A673 (cell line): Measurements from ENCODE around the gene SCGB3A1. TPM values are rescaled to one million over a fixed set of nuclear protein-coding genes. Genes with fewer than 3 reads are reported as not detected.

Experiments used
- BruUV-seq: library from RNA; stranded (reverse); fragments of 400-500 nt; replicated peaks from 2 replicates; lab custom pipeline; 2021; lab: Mats Ljungman, UMichigan
- CTCF ChIA-PET: fragments of 300-600 bp; sonication (Branson Sonifier 250); formaldehyde crosslinking; loops from one replicate; lab custom pipeline; 2022; ENCODE audit warnings: antibody characterized with exemption; lab: Charles Lee
- POLR2A ChIA-PET: fragments of 300-600 bp; sonication (Branson Sonifier 250); formaldehyde crosslinking; loops from one replicate; lab custom pipeline; 2022; ENCODE audit warnings: antibody characterized with exemption; ENCODE audit not compliant: low non-redundant PET; lab: Charles Lee
- DNase-seq: peaks from one replicate; pipeline ENCODE4 v3.0.0-alpha.2; 2015; ENCODE audit warnings: low spot score
- H3K27ac ChIP-seq: fragments of 200-600 bp; sonication (generic); 2 replicates; pipeline ENCODE4 v1.5.1; 2016; ENCODE audit warnings: mixed run types, low read depth, mild to moderate bottlenecking, mixed read lengths, antibody characterized with exemption, low read length; ENCODE audit not compliant: poor library complexity, severe bottlenecking
- H3K27me3 ChIP-seq: fragments of 200-600 bp; sonication (generic); replicated peaks from 2 replicates; pipeline ENCODE4 v1.6.1; 2017; ENCODE audit warnings: mixed run types, low read depth, mild to moderate bottlenecking, mixed read lengths, antibody characterized with exemption, low read length; ENCODE audit not compliant: insufficient read depth, poor library complexity
- H3K36me3 ChIP-seq: fragments of 200-600 bp; sonication (generic); 2 replicates; pipeline ENCODE4 v1.6.1; 2016; ENCODE audit warnings: mixed run types, mild to moderate bottlenecking, mixed read lengths, antibody characterized with exemption, low read length; ENCODE audit not compliant: insufficient read depth, poor library complexity, severe bottlenecking
- H3K4me1 ChIP-seq: fragments of 200-600 bp; sonication (generic); 2 replicates; pipeline ENCODE4 v1.6.1; 2017; ENCODE audit warnings: mixed run types, mild to moderate bottlenecking, mixed read lengths, antibody characterized with exemption, low read length; ENCODE audit not compliant: insufficient read depth, poor library complexity, severe bottlenecking
- H3K4me3 ChIP-seq: fragments of 200-600 bp; sonication (generic); 2 replicates; pipeline ENCODE4 v1.5.1; 2016; ENCODE audit warnings: low read depth, mixed run types, mild to moderate bottlenecking, mixed read lengths, low read length; ENCODE audit not compliant: poor library complexity, severe bottlenecking
- H3K9me3 ChIP-seq: fragments of 200-600 bp; sonication (generic); 2 replicates; pipeline ENCODE4 v1.6.1; 2016; ENCODE audit warnings: mixed run types, low read depth, mild to moderate bottlenecking, mixed read lengths, antibody characterized with exemption, low read length; ENCODE audit not compliant: poor library complexity, severe bottlenecking
- EZH2 ChIP-seq: fragments of 200-600 bp; sonication (generic); IDR thresholded peaks from 2 replicates; pipeline ENCODE4 v1.6.1; 2017; ENCODE audit warnings: borderline replicate concordance, low read depth, mild to moderate bottlenecking, mixed read lengths, antibody characterized with exemption, low read length; ENCODE audit not compliant: poor library complexity, severe bottlenecking
- intact Hi-C: fragments of 100-400 bp; cut with micrococcal nuclease; formaldehyde crosslinking; loops from one replicate; pipeline ENCODE4 v1.10.0; 2022; ENCODE audit not compliant: unreplicated experiment
- total RNA-seq: library from RNA; stranded (reverse); gene quantifications from 2 replicates; pipeline ENCODE4 v1.2.3, GENCODE V29; 2021
- TF ChIP-seq, protein P1 (sequence below): fragments of 300-800, 200-600 bp; sonication (generic); conservative IDR thresholded peaks from 2 replicates; pipeline ENCODE4 v1.5.1; 2017; ENCODE audit warnings: low read depth, mild to moderate bottlenecking, antibody characterized with exemption, low read length, moderate library complexity, mixed read lengths

SCGB3A1 gene
- total RNA-seq, 1 experiment from 2014 or later = not detected

- intact Hi-C loops = no loop called here
- H3K4me3 ChIP-seq = no peak overlapping the region
- H3K4me1 ChIP-seq = peaks cover 12% of the 10 kb centered on the region
- no peaks in the 10 kb centered on the region for H3K9me3 ChIP-seq
- CTCF ChIA-PET = no interaction called here
- POLR2A ChIA-PET = no interaction called here
- H3K27me3 ChIP-seq = no peaks in the 10 kb centered on the region
- no peak overlapping the region for H3K27ac ChIP-seq
- no peaks in the 10 kb centered on the region for H3K36me3 ChIP-seq
- DNase-seq = no peak
- TF ChIP-seq, protein P1, sequence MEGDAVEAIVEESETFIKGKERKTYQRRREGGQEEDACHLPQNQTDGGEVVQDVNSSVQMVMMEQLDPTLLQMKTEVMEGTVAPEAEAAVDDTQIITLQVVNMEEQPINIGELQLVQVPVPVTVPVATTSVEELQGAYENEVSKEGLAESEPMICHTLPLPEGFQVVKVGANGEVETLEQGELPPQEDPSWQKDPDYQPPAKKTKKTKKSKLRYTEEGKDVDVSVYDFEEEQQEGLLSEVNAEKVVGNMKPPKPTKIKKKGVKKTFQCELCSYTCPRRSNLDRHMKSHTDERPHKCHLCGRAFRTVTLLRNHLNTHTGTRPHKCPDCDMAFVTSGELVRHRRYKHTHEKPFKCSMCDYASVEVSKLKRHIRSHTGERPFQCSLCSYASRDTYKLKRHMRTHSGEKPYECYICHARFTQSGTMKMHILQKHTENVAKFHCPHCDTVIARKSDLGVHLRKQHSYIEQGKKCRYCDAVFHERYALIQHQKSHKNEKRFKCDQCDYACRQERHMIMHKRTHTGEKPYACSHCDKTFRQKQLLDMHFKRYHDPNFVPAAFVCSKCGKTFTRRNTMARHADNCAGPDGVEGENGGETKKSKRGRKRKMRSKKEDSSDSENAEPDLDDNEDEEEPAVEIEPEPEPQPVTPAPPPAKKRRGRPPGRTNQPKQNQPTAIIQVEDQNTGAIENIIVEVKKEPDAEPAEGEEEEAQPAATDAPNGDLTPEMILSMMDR = no peak
- TF ChIP-seq EZH2 = no peak
- BruUV-seq = no TSS peak
These were observed 35.5 kb upstream of the SCGB3A1 start for GRCh38 chr5:180626661-180627385.

DNA sequence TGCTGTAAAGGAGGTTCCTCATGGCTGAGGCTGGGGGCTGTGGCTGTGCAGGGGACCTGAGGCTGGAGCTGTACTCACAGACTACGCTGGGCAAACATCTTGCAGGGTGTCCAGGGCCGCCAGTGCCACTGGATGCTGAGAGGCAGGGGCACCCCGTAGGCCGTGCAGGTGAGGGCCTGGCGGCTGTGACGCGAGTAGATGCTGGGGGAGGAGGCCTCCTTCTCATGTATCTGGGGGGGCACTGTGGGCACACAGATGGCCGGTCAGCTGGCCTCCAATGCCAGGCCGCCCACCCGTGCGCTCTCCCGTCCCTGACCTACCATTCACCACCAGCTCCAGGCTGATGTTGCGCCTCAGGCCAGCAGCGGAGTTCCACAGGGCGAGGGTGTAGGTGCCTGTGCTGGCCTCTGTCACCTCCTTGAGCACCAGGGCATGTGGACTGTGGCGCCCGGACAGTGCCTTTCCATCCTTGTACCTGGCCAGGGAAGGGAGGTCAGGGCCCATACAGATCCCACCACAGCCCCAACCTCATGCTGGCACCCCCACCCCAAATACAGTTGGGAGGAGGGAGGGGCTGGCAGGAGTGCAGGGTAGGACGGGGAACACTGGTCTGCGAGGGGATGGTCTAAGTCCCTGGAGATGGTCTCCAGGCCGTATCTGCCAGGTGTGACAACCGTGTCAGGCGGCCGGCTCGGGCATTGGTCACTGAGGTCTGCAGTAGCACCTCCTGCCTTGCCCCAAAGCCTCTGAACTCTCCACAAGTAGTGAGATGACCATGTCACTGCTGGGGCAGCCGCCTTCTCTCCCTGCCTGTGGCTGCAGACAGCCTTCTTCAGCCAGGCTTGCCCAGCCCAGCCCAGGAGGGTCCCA is 34.7 kb upstream of the SCGB3A1 start:
- no TSS peak for BruUV-seq
- Histone ChIP-seq H3K9me3 (no peaks in the 10 kb centered on the region), H3K27ac (no peak overlapping the region), H3K4me3 (no peak overlapping the region), H3K36me3 (no peaks in the 10 kb centered on the region), H3K4me1 (peaks cover 12% of the 10 kb centered on the region), H3K27me3 (no peaks in the 10 kb centered on the region)
- POLR2A ChIA-PET = no interaction called here
- DNase-seq = no peak
- intact Hi-C loops = no loop called here
- TF ChIP-seq, protein P1 = no peak
- TF ChIP-seq EZH2 = no peak
- CTCF ChIA-PET = no interaction called here

DNA sequence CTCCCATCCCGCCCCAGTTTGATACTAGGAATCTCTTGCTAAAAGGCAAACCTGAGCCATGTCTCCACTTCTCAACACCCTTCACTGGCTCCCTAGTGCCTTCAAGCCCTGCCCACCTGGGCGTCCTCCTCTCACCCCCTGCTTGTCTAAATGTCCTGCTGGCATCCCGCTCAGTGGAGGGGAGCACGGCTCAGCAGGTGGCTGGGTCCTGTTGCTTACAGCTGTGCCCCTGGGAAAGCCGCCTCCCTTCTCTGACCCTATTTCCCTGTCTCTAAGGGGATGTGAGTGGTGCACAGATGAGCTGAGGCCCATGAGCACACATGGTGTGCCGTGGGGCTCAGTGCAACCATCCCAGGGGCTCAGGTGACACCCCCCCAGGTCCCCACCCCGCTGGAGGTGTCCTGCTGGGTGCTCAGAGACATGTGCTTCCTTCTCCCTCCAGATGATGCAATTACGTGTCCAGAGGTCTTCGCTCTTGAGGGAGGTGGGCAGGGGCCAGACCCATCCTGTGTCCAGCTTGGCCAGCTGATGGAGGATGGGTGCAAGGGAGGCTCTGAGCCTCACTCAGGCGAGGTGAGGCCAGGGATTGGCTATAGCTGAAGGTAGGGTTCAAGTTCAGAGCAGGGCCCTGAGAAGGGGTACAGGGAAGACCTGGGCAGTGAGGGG is 34.0 kb upstream of the SCGB3A1 start:
- intact Hi-C loops = no loop called here
- Histone ChIP-seq H3K36me3 (no peaks in the 10 kb centered on the region), H3K4me3 (no peak overlapping the region), H3K4me1 (peaks cover 12% of the 10 kb centered on the region), H3K27me3 (no peaks in the 10 kb centered on the region), H3K27ac (no peak overlapping the region), H3K9me3 (no peaks in the 10 kb centered on the region)
- DNase-seq = no peak
- ChIA-PET CTCF (no interaction called here), POLR2A (no interaction called here)
- TF ChIP-seq, protein P1 = no peak
- TF ChIP-seq EZH2 = no peak
- no TSS peak for BruUV-seq
